A673 (cell line): ENCODE data around the gene SLC14A1.

Experiments
- EZH2 ChIP-seq: fragments of 200-600 bp; sonication (generic); IDR thresholded peaks from 2 replicates; pipeline ENCODE4 v1.6.1; 2017; ENCODE audit warnings: borderline replicate concordance, low read depth, mild to moderate bottlenecking, mixed read lengths, antibody characterized with exemption, low read length; ENCODE audit not compliant: poor library complexity, severe bottlenecking
- TF ChIP-seq, protein P1 (sequence below): fragments of 300-800, 200-600 bp; sonication (generic); conservative IDR thresholded peaks from 2 replicates; pipeline ENCODE4 v1.5.1; 2017; ENCODE audit warnings: low read depth, mild to moderate bottlenecking, antibody characterized with exemption, low read length, moderate library complexity, mixed read lengths

DNA sequence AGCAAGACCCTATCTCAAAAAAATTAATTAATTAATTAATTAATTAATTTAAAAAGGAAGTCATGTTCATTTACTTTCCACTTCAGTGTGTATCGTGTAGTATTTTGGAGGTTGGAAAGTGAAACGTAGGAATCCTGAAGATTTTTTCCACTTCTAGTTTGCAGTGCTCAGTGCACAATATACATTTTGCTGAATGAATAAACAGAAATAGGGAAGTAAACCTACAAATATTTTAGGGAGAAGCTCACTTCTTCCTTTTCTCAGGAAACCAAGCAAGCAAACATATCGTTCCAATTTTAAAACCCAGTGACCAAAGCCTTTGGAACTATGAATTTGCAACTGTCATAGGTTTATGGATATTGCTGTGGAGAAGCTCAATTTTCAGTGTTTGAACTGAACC lies 27.8 kb downstream of the SLC14A1 start:
- TF ChIP-seq, protein P1, sequence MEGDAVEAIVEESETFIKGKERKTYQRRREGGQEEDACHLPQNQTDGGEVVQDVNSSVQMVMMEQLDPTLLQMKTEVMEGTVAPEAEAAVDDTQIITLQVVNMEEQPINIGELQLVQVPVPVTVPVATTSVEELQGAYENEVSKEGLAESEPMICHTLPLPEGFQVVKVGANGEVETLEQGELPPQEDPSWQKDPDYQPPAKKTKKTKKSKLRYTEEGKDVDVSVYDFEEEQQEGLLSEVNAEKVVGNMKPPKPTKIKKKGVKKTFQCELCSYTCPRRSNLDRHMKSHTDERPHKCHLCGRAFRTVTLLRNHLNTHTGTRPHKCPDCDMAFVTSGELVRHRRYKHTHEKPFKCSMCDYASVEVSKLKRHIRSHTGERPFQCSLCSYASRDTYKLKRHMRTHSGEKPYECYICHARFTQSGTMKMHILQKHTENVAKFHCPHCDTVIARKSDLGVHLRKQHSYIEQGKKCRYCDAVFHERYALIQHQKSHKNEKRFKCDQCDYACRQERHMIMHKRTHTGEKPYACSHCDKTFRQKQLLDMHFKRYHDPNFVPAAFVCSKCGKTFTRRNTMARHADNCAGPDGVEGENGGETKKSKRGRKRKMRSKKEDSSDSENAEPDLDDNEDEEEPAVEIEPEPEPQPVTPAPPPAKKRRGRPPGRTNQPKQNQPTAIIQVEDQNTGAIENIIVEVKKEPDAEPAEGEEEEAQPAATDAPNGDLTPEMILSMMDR: no peak
- TF ChIP-seq EZH2: no peak
